Activated T-cell treated with anti-CD3 and anti-CD28 coated beads, Interleukin-2, amount 50 U/mL, for 24 hours (primary cell): Measurements from ENCODE around the gene POU6F2.

Experiments
- DNase-seq: peaks from one replicate; pipeline ENCODE4 v3.0.0-alpha.2; 2020
- H3K27ac Mint-ChIP-seq: 2 replicates; pipeline ENCODE4 v1.8.0; 2020; ENCODE audit warnings: mild to moderate bottlenecking, mixed read lengths
- H3K27me3 Mint-ChIP-seq: 2 replicates; pipeline ENCODE4 v1.8.0; 2020; ENCODE audit warnings: mixed read lengths
- H3K36me3 Mint-ChIP-seq: 2 replicates; pipeline ENCODE4 v1.8.0; 2020; ENCODE audit warnings: low read depth, mixed read lengths
- H3K4me1 Mint-ChIP-seq: 2 replicates; pipeline ENCODE4 v1.8.0; 2020; ENCODE audit warnings: low read depth, mixed read lengths
- H3K4me3 Mint-ChIP-seq: 2 replicates; pipeline ENCODE4 v1.8.0; 2020; ENCODE audit warnings: mild to moderate bottlenecking, moderate library complexity, mixed read lengths
- H3K9me3 Mint-ChIP-seq: 2 replicates; pipeline ENCODE4 v1.8.0; 2020; ENCODE audit warnings: mixed read lengths

POU6F2 gene

GRCh38 chr7:39098506-39098905, 120.8 kb downstream of the POU6F2 start:
- H3K4me1 Mint-ChIP-seq = no peaks in the 10 kb centered on the region
- H3K27me3 Mint-ChIP-seq = no peaks in the 10 kb centered on the region
- no peaks in the 10 kb centered on the region for H3K9me3 Mint-ChIP-seq
- no peak overlapping the region for H3K27ac Mint-ChIP-seq
- no peak for DNase-seq
- no peaks in the 10 kb centered on the region for H3K36me3 Mint-ChIP-seq
- no peak overlapping the region for H3K4me3 Mint-ChIP-seq

- Mint-ChIP-seq H3K36me3 (no peaks in the 10 kb centered on the region), H3K27ac (no peak overlapping the region), H3K9me3 (no peaks in the 10 kb centered on the region), H3K4me3 (no peak overlapping the region), H3K27me3 (no peaks in the 10 kb centered on the region), H3K4me1 (no peaks in the 10 kb centered on the region)
- no peak for DNase-seq
These were observed 121.4 kb downstream of the POU6F2 start for GRCh38 chr7:39099146-39099545.

- H3K9me3 Mint-ChIP-seq = no peaks in the 10 kb centered on the region
These were observed 122.6 kb downstream of the POU6F2 start for GRCh38 chr7:39100270-39100669.

GRCh38 chr7:39102234-39102633, 124.5 kb downstream of the POU6F2 start:
- Mint-ChIP-seq H3K27me3 (no peaks in the 10 kb centered on the region), H3K4me3 (no peak overlapping the region), H3K36me3 (no peaks in the 10 kb centered on the region), H3K27ac (no peak overlapping the region), H3K4me1 (no peaks in the 10 kb centered on the region), H3K9me3 (no peaks in the 10 kb centered on the region)
- no peak for DNase-seq

More at GRCh38 chr7:39100270-39100669, 122.6 kb downstream of the POU6F2 start:
- H3K27me3 Mint-ChIP-seq = no peaks in the 10 kb centered on the region
- H3K4me1 Mint-ChIP-seq = no peaks in the 10 kb centered on the region
- H3K4me3 Mint-ChIP-seq = no peak overlapping the region
- no peak overlapping the region for H3K27ac Mint-ChIP-seq
- H3K36me3 Mint-ChIP-seq = no peaks in the 10 kb centered on the region
- no peak for DNase-seq

GRCh38 chr7:39105720-39106119, 128.0 kb downstream of the POU6F2 start:
- Mint-ChIP-seq H3K4me1 (no peaks in the 10 kb centered on the region), H3K27ac (no peak overlapping the region), H3K4me3 (no peak overlapping the region), H3K27me3 (no peaks in the 10 kb centered on the region), H3K9me3 (no peaks in the 10 kb centered on the region), H3K36me3 (no peaks in the 10 kb centered on the region)
- no peak for DNase-seq

GRCh38 chr7:39125846-39126245, 148.1 kb downstream of the POU6F2 start:
- Mint-ChIP-seq H3K4me3 (no peak overlapping the region), H3K9me3 (no peaks in the 10 kb centered on the region), H3K36me3 (no peaks in the 10 kb centered on the region), H3K27me3 (peaks cover 23% of the 10 kb centered on the region), H3K27ac (no peak overlapping the region), H3K4me1 (no peaks in the 10 kb centered on the region)
- DNase-seq = no peak

- Mint-ChIP-seq H3K9me3 (no peaks in the 10 kb centered on the region), H3K27ac (no peak overlapping the region), H3K4me1 (peaks cover 3% of the 10 kb centered on the region)
These were observed 149.3 kb downstream of the POU6F2 start for GRCh38 chr7:39127058-39127457.

GRCh38 chr7:39128287-39128843, 150.7 kb downstream of the POU6F2 start:
- Mint-ChIP-seq H3K27ac (no peak overlapping the region), H3K4me3 (no peak overlapping the region), H3K36me3 (no peaks in the 10 kb centered on the region), H3K4me1 (peaks cover 3% of the 10 kb centered on the region), H3K9me3 (no peaks in the 10 kb centered on the region), H3K27me3 (peaks cover 38% of the 10 kb centered on the region)
- no peak for DNase-seq

More at GRCh38 chr7:39127058-39127457, 149.3 kb downstream of the POU6F2 start:
- Mint-ChIP-seq H3K36me3 (no peaks in the 10 kb centered on the region), H3K27me3 (peaks cover 32% of the 10 kb centered on the region), H3K4me3 (no peak overlapping the region)
- no peak for DNase-seq

GRCh38 chr7:39130274-39130673, 152.6 kb downstream of the POU6F2 start:
- H3K27me3 Mint-ChIP-seq = peaks cover 38% of the 10 kb centered on the region
- no peaks in the 10 kb centered on the region for H3K36me3 Mint-ChIP-seq
- H3K27ac Mint-ChIP-seq = no peak overlapping the region
- no peak for DNase-seq
- H3K4me3 Mint-ChIP-seq = peak overlapping the region; percentile 40
- H3K9me3 Mint-ChIP-seq = no peaks in the 10 kb centered on the region
- H3K4me1 Mint-ChIP-seq = peaks cover 3% of the 10 kb centered on the region

- no peaks in the 10 kb centered on the region for H3K36me3 Mint-ChIP-seq
- peaks cover 3% of the 10 kb centered on the region for H3K4me1 Mint-ChIP-seq
- H3K4me3 Mint-ChIP-seq = peak overlapping the region; percentile 40
- no peak for DNase-seq
- no peak overlapping the region for H3K27ac Mint-ChIP-seq
- H3K9me3 Mint-ChIP-seq = no peaks in the 10 kb centered on the region
- peaks cover 37% of the 10 kb centered on the region for H3K27me3 Mint-ChIP-seq
These were observed 153.3 kb downstream of the POU6F2 start for GRCh38 chr7:39130857-39131526.

- Mint-ChIP-seq H3K4me1 (peaks cover 3% of the 10 kb centered on the region), H3K36me3 (no peaks in the 10 kb centered on the region), H3K27ac (no peak overlapping the region), H3K9me3 (no peaks in the 10 kb centered on the region), H3K4me3 (no peak overlapping the region), H3K27me3 (peaks cover 32% of the 10 kb centered on the region)
- no peak for DNase-seq
These were observed 154.6 kb downstream of the POU6F2 start for GRCh38 chr7:39132306-39132705.

- Mint-ChIP-seq H3K9me3 (no peaks in the 10 kb centered on the region), H3K4me3 (no peak overlapping the region), H3K27ac (no peak overlapping the region), H3K4me1 (peaks cover 3% of the 10 kb centered on the region), H3K36me3 (no peaks in the 10 kb centered on the region), H3K27me3 (peaks cover 29% of the 10 kb centered on the region)
- DNase-seq = no peak
These were observed 155.4 kb downstream of the POU6F2 start for GRCh38 chr7:39133088-39133487.

- DNase-seq = no peak
- H3K9me3 Mint-ChIP-seq = no peaks in the 10 kb centered on the region
- no peak overlapping the region for H3K4me3 Mint-ChIP-seq
- H3K27me3 Mint-ChIP-seq = peaks cover 3% of the 10 kb centered on the region
- H3K4me1 Mint-ChIP-seq = no peaks in the 10 kb centered on the region
- no peak overlapping the region for H3K27ac Mint-ChIP-seq
- no peaks in the 10 kb centered on the region for H3K36me3 Mint-ChIP-seq
These were observed 159.8 kb downstream of the POU6F2 start for GRCh38 chr7:39137480-39137879.

GRCh38 chr7:39142750-39143149, 165.0 kb downstream of the POU6F2 start:
- Mint-ChIP-seq H3K4me3 (no peak overlapping the region), H3K36me3 (no peaks in the 10 kb centered on the region), H3K27me3 (no peaks in the 10 kb centered on the region), H3K4me1 (no peaks in the 10 kb centered on the region), H3K27ac (no peak overlapping the region), H3K9me3 (no peaks in the 10 kb centered on the region)
- DNase-seq = no peak

- Mint-ChIP-seq H3K36me3 (no peaks in the 10 kb centered on the region), H3K4me3 (no peak overlapping the region), H3K27ac (no peak overlapping the region), H3K27me3 (no peaks in the 10 kb centered on the region), H3K9me3 (no peaks in the 10 kb centered on the region), H3K4me1 (no peaks in the 10 kb centered on the region)
- DNase-seq = no peak
These were observed 166.7 kb downstream of the POU6F2 start for GRCh38 chr7:39144420-39144819.
